ENCODE results near the gene RAC3. TPM values are rescaled to one million over a fixed set of nuclear protein-coding genes. Genes with fewer than 3 reads are reported as not detected.

The RAC3 gene
- total and polyA plus RNA-seq, 2 of the 8 experiments (the other 6 are each of a cell fraction or from before 2014, with no cell fraction given), result 177 to 299 TPM

GRCh38 chr17:82065638-82066303, 34.3 kb downstream of the RAC3 start, which contains the start of gene DUS1L (continued):
- no peak for TF ChIP-seq POU5F1 (IDR thresholded peaks at IDR 0.05; ENCODE audit: low read depth, low read length)
- TF ChIP-seq CTCF (IDR thresholded peaks at IDR 0.05; ENCODE audit: control extremely low read depth in 1 of 3, insufficient read depth in 1 of 3, low read depth in 1 of 3, low read length in 3 of 3), result no peak
- no peak for TF ChIP-seq FOSL1 (IDR thresholded peaks at IDR 0.05; ENCODE audit: insufficient read depth, low read depth, low read length)
- no peak for TF ChIP-seq BACH1 (IDR thresholded peaks at IDR 0.05; ENCODE audit: low read length)
- no peak for TF ChIP-seq MAFK (IDR thresholded peaks at IDR 0.05; ENCODE audit: low read depth, low read length)
- TF ChIP-seq TAF1 (IDR thresholded peaks at IDR 0.05; ENCODE audit: low read depth, low read length), result peak; percentile 90
- no peak for TF ChIP-seq CBX5 (IDR thresholded peaks at IDR 0.05; ENCODE audit: low read depth, low read length)
- peak; percentile 73; the same call in 1 of the 2 replicates for TF ChIP-seq EGR1 (IDR thresholded peaks at IDR 0.05; ENCODE audit: borderline replicate concordance, low read depth, low read length)
- no peak for TF ChIP-seq ZNF274 (IDR thresholded peaks at IDR 0.05; ENCODE audit: borderline replicate concordance, extremely low read depth, low read length)
- peak; percentile 16; the same call in 1 of the 2 replicates for TF ChIP-seq SIX5 (IDR thresholded peaks at IDR 0.05; ENCODE audit: low read depth, low read length)
- TF ChIP-seq SAP30 (IDR thresholded peaks at IDR 0.05; ENCODE audit: insufficient read depth, insufficient replicate concordance, low read length), result no peak
- TF ChIP-seq SP2 (IDR thresholded peaks at IDR 0.05; ENCODE audit: low read length), result no peak
- peak; percentile 71 for TF ChIP-seq KDM4A (IDR thresholded peaks at IDR 0.05; ENCODE audit: low read depth, low read length, severe bottlenecking)
- TF ChIP-seq PHF8 (conservative IDR thresholded peaks at IDR 0.05; ENCODE audit: low read depth, low read length), result peak; percentile 66; the same call in 1 of the 2 replicates
- peak; percentile 99 for TF ChIP-seq GABPA (IDR thresholded peaks at IDR 0.05; ENCODE audit: borderline replicate concordance, insufficient read depth, low read length)
- peak; percentile 62 for TF ChIP-seq SRF (IDR thresholded peaks at IDR 0.05; ENCODE audit: low read depth, low read length)
- no peak for TF ChIP-seq RAD21 (IDR thresholded peaks at IDR 0.05 in 1 of 2, conservative IDR thresholded peaks at IDR 0.05 in 1 of 2; ENCODE audit: low read depth in 2 of 2, low read length in 2 of 2)
- peak; percentile 17 to 60; a peak in 2 of 3 replicates for TF ChIP-seq EP300 (IDR thresholded peaks at IDR 0.05; ENCODE audit: borderline replicate concordance in 1 of 2, low read depth in 2 of 2, low read length in 2 of 2)
- TF ChIP-seq JUN (IDR thresholded peaks at IDR 0.05; ENCODE audit: low read depth, low read length), result 0 out of 2 replicates have a peak, but pooled peaks have one; percentile 44

Measured in H1 (cell line).